ENCODE measurements around the gene NAXD.

The NAXD gene

DNA sequence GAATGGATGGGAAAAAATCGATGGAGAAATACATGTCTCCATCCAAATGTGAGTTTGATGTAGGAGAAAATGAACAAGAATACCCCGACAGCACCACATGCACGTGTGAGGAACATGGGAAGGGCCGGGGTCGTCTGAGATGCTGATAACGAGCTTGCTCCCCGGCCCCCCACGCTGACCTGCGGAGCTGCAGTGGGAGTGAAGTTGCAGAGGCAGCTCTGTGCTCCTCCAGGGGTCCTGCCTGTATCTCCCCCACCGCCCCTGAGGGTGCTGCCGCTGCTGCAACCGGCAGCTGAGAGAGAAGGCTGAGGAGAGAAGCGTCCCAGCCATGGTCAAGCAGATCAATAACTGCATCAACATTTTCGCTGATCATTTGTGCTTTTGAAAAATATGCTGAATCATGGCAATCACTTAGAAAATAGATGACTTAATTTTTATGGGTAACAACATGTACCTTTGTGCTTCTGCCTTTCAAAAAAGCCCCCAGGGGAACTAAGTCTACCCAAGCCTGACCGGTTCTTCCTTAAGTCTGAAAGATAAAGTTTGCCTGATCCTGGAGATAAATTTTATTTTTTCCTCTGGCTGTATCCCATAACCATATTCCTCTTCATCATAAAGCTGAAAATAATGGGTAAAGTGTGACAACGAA is 18.2 kb upstream of the NAXD start:
- no CpG with 5 or more reads among the region's 16 CpGs for WGBS, 2 donors (ENCODE audit: extremely low coverage in 2 of 2, insufficient read length in 2 of 2, insufficient replicate concordance in 1 of 2)
- no peak overlapping the region for H3K23ac ChIP-seq (ENCODE audit: low read depth, low read length, poor library complexity)
- H3K9ac ChIP-seq (ENCODE audit: low read depth, low read length, poor library complexity): no peak overlapping the region
- peak overlapping the region; percentile 5 for H3K18ac ChIP-seq (ENCODE audit: low read length)
- H4K8ac ChIP-seq (ENCODE audit: low read depth, low read length): no peak overlapping the region
- H2BK120ac ChIP-seq (ENCODE audit: low read depth, low read length): no peak overlapping the region
- no peaks in the 10 kb centered on the region for H3K9me3 ChIP-seq (replicated peaks in 1 of 2; ENCODE audit: control insufficient read depth in 2 of 2, insufficient read depth in 1 of 2, low read depth in 1 of 2, low read length in 2 of 2)
- DNase-seq (ENCODE audit: low spot score): no peak
- no peaks in the 10 kb centered on the region for H3K79me1 ChIP-seq (ENCODE audit: low read depth, low read length)
- H3K36me3 ChIP-seq (replicated peaks in 1 of 2; ENCODE audit: control insufficient read depth in 2 of 2, insufficient read depth in 2 of 2, low read length in 2 of 2): no peaks in the 10 kb centered on the region
- H3K14ac ChIP-seq (ENCODE audit: low read length): no peak overlapping the region
- H2AFZ ChIP-seq (ENCODE audit: low read length): no peak overlapping the region
- H3K4me2 ChIP-seq (ENCODE audit: insufficient read depth, low read length, poor library complexity, severe bottlenecking): no peak overlapping the region
- H3K27me3 ChIP-seq (ENCODE audit: control insufficient read depth in 3 of 3, insufficient read depth in 3 of 3, low read depth in 1 of 3, low read length in 3 of 3): peaks cover 0 to 5% (median 0%) of the 10 kb centered on the region in 3 experiments
- H2BK12ac ChIP-seq (ENCODE audit: low read length): no peak overlapping the region
- H2BK5ac ChIP-seq (ENCODE audit: low read length): no peak overlapping the region
- H3K4ac ChIP-seq (ENCODE audit: low read length): no peak overlapping the region
- H2AK5ac ChIP-seq (ENCODE audit: low read depth, low read length): no peak overlapping the region
- H3K4me3 ChIP-seq (ENCODE audit: low read length in 2 of 2): no peak overlapping the region
- peaks cover 0 to 2% of the 10 kb centered on the region in 2 donors for H3K4me1 ChIP-seq (ENCODE audit: control insufficient read depth in 2 of 2, insufficient read depth in 1 of 2, low read depth in 1 of 2, low read length in 2 of 2)
- no peak overlapping the region for H3K27ac ChIP-seq (replicated peaks; ENCODE audit: low read length)
- H4K91ac ChIP-seq (ENCODE audit: low read depth, low read length, poor library complexity): no peak overlapping the region
- H2BK15ac ChIP-seq (ENCODE audit: low read length): no peak overlapping the region

DNA sequence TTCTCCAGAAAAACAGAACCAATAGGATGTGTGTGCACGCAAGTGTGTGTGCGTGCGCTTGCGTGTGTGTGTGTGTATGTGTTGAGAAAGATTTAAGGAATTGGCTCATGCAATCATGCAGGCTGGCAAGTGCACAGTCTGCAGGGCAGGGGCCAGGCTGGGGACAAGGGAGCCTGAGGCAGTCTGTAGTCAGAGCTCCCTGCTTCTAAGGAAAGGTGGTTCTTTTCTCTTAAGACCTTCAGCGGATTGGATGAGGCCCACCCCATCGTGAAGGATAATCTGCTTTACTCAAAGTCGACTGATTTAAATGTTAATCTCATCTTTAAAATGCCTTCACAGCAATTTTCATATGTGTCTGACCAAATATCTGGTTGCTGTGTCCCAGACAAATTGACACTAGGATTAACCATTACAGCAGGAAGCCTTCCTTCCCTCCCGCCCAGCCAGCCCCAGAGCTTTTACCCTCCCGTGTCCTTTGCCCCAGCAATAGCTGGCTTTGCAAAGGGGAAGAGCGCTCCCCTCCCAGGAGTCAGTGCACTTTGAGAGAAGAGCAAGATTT is 15.0 kb upstream of the NAXD start:
- Histone ChIP-seq H3K14ac (ENCODE audit: low read length) (no peak overlapping the region), H3K4ac (ENCODE audit: low read length) (no peak overlapping the region), H3K27ac (replicated peaks; ENCODE audit: low read length) (no peak overlapping the region), H2BK5ac (ENCODE audit: low read length) (no peak overlapping the region), H4K91ac (ENCODE audit: low read depth, low read length, poor library complexity) (no peak overlapping the region), H3K9me3 (replicated peaks in 1 of 2; ENCODE audit: control insufficient read depth in 2 of 2, insufficient read depth in 1 of 2, low read depth in 1 of 2, low read length in 2 of 2) (no peaks in the 10 kb centered on the region), H2AFZ (ENCODE audit: low read length) (no peak overlapping the region), H2BK12ac (ENCODE audit: low read length) (peak overlapping the region; percentile 66), H4K8ac (ENCODE audit: low read depth, low read length) (no peak overlapping the region), H3K36me3 (replicated peaks in 1 of 2; ENCODE audit: control insufficient read depth in 2 of 2, insufficient read depth in 2 of 2, low read length in 2 of 2) (no peaks in the 10 kb centered on the region), H2AK5ac (ENCODE audit: low read depth, low read length) (peak overlapping the region; percentile 13), H3K4me2 (ENCODE audit: insufficient read depth, low read length, poor library complexity, severe bottlenecking) (no peak overlapping the region), H2BK15ac (ENCODE audit: low read length) (no peak overlapping the region), H3K4me3 (ENCODE audit: low read length in 2 of 2) (no peak overlapping the region), H2BK120ac (ENCODE audit: low read depth, low read length) (no peak overlapping the region), H3K27me3 (ENCODE audit: control insufficient read depth in 3 of 3, insufficient read depth in 3 of 3, low read depth in 1 of 3, low read length in 3 of 3) (peaks cover 0 to 5% (median 0%) of the 10 kb centered on the region in 3 experiments), H3K79me1 (ENCODE audit: low read depth, low read length) (no peaks in the 10 kb centered on the region), H3K4me1 (ENCODE audit: control insufficient read depth in 2 of 2, insufficient read depth in 1 of 2, low read depth in 1 of 2, low read length in 2 of 2) (peaks cover 0 to 2% of the 10 kb centered on the region in 2 donors), H3K9ac (ENCODE audit: low read depth, low read length, poor library complexity) (no peak overlapping the region), H3K18ac (ENCODE audit: low read length) (no peak overlapping the region), H3K23ac (ENCODE audit: low read depth, low read length, poor library complexity) (no peak overlapping the region)
- DNase-seq (ENCODE audit: low spot score): no peak
- no CpG with 5 or more reads among the region's 10 CpGs for WGBS, 2 donors (ENCODE audit: extremely low coverage in 2 of 2, insufficient read length in 2 of 2, insufficient replicate concordance in 1 of 2)

DNA sequence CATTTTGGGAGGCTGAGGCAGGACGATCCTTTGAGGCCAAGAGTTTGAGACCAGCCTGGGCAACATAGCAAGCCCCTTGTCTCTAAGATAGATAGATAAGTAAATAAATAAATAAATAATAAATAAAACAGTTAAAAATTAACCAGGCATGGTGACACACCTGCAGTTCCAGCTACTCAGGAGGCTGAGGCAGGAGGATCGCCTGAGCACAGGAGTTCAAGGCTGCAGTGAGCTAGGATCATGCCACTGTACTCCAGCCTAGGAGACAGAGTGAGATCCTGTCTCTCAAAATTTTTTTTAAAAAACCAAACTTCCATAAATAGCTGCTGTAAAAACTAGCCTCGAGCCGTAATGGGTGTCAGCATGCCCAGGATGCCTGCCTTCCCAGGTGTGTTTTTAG is 14.4 kb upstream of the NAXD start:
- peaks cover 0 to 5% (median 0%) of the 10 kb centered on the region in 3 experiments for H3K27me3 ChIP-seq (ENCODE audit: control insufficient read depth in 3 of 3, insufficient read depth in 3 of 3, low read depth in 1 of 3, low read length in 3 of 3)
- no peak overlapping the region for H2BK12ac ChIP-seq (ENCODE audit: low read length)
- H3K23ac ChIP-seq (ENCODE audit: low read depth, low read length, poor library complexity): no peak overlapping the region
- no peak overlapping the region for H3K14ac ChIP-seq (ENCODE audit: low read length)
- no peaks in the 10 kb centered on the region for H3K79me1 ChIP-seq (ENCODE audit: low read depth, low read length)
- H3K4me1 ChIP-seq (ENCODE audit: control insufficient read depth in 2 of 2, insufficient read depth in 1 of 2, low read depth in 1 of 2, low read length in 2 of 2): peaks cover 0 to 2% of the 10 kb centered on the region in 2 donors
- H2BK15ac ChIP-seq (ENCODE audit: low read length): no peak overlapping the region
- no peaks in the 10 kb centered on the region for H3K36me3 ChIP-seq (replicated peaks in 1 of 2; ENCODE audit: control insufficient read depth in 2 of 2, insufficient read depth in 2 of 2, low read length in 2 of 2)
- H4K91ac ChIP-seq (ENCODE audit: low read depth, low read length, poor library complexity): no peak overlapping the region
- no peaks in the 10 kb centered on the region for H3K9me3 ChIP-seq (replicated peaks in 1 of 2; ENCODE audit: control insufficient read depth in 2 of 2, insufficient read depth in 1 of 2, low read depth in 1 of 2, low read length in 2 of 2)
- H2BK120ac ChIP-seq (ENCODE audit: low read depth, low read length): no peak overlapping the region
- H3K9ac ChIP-seq (ENCODE audit: low read depth, low read length, poor library complexity): no peak overlapping the region
- H2BK5ac ChIP-seq (ENCODE audit: low read length): no peak overlapping the region
- no peak overlapping the region for H2AFZ ChIP-seq (ENCODE audit: low read length)
- H3K27ac ChIP-seq (replicated peaks; ENCODE audit: low read length): no peak overlapping the region
- no peak overlapping the region for H2AK5ac ChIP-seq (ENCODE audit: low read depth, low read length)
- peak overlapping the region; percentile 63 for H3K18ac ChIP-seq (ENCODE audit: low read length)
- no peak overlapping the region for H3K4me2 ChIP-seq (ENCODE audit: insufficient read depth, low read length, poor library complexity, severe bottlenecking)
- no peak for DNase-seq (ENCODE audit: low spot score)
- H3K4me3 ChIP-seq (ENCODE audit: low read length in 2 of 2): no peak overlapping the region
- no peak overlapping the region for H4K8ac ChIP-seq (ENCODE audit: low read depth, low read length)
- WGBS, 2 donors (ENCODE audit: extremely low coverage in 2 of 2, insufficient read length in 2 of 2, insufficient replicate concordance in 1 of 2): no CpG with 5 or more reads among the region's 4 CpGs
- no peak overlapping the region for H3K4ac ChIP-seq (ENCODE audit: low read length)

DNA sequence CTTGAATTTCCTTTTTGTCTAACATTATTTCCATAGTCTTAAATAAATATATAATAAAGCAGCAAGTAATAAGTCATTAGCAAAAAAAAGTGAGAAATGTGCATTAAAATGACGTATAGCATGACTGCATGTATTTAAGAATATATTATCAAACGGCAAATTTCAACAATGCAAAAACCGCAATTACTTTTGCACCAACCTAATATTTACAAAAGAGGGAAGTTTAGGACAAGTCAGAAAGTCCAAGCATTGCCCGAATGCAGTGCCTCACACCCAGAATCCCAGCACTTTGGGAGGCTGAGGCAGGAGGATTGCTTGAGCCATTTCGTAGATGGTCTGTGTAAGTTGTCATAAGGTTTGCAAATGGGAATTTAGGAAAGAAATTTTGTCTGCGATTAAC is 10.2 kb upstream of the NAXD start:
- Histone ChIP-seq H2BK12ac (ENCODE audit: low read length) (no peak overlapping the region), H3K4ac (ENCODE audit: low read length) (no peak overlapping the region), H3K4me3 (ENCODE audit: low read length in 2 of 2) (no peak overlapping the region), H3K27ac (replicated peaks; ENCODE audit: low read length) (no peak overlapping the region), H3K36me3 (replicated peaks in 1 of 2; ENCODE audit: control insufficient read depth in 2 of 2, insufficient read depth in 2 of 2, low read length in 2 of 2) (no peaks in the 10 kb centered on the region), H3K23ac (ENCODE audit: low read depth, low read length, poor library complexity) (no peak overlapping the region), H3K79me1 (ENCODE audit: low read depth, low read length) (no peaks in the 10 kb centered on the region), H2BK5ac (ENCODE audit: low read length) (no peak overlapping the region), H3K4me2 (ENCODE audit: insufficient read depth, low read length, poor library complexity, severe bottlenecking) (no peak overlapping the region), H4K91ac (ENCODE audit: low read depth, low read length, poor library complexity) (no peak overlapping the region), H3K9ac (ENCODE audit: low read depth, low read length, poor library complexity) (no peak overlapping the region), H3K4me1 (ENCODE audit: control insufficient read depth in 2 of 2, insufficient read depth in 1 of 2, low read depth in 1 of 2, low read length in 2 of 2) (peaks cover 0 to 2% of the 10 kb centered on the region in 2 donors), H2AK5ac (ENCODE audit: low read depth, low read length) (no peak overlapping the region), H2AFZ (ENCODE audit: low read length) (no peak overlapping the region), H3K14ac (ENCODE audit: low read length) (no peak overlapping the region), H3K18ac (ENCODE audit: low read length) (no peak overlapping the region), H4K8ac (ENCODE audit: low read depth, low read length) (no peak overlapping the region), H2BK15ac (ENCODE audit: low read length) (no peak overlapping the region), H3K9me3 (replicated peaks in 1 of 2; ENCODE audit: control insufficient read depth in 2 of 2, insufficient read depth in 1 of 2, low read depth in 1 of 2, low read length in 2 of 2) (peaks cover 0 to 2% of the 10 kb centered on the region in 2 donors), H2BK120ac (ENCODE audit: low read depth, low read length) (no peak overlapping the region), H3K27me3 (ENCODE audit: control insufficient read depth in 3 of 3, insufficient read depth in 3 of 3, low read depth in 1 of 3, low read length in 3 of 3) (no peaks in the 10 kb centered on the region)
- WGBS, 2 donors (ENCODE audit: extremely low coverage in 2 of 2, insufficient read length in 2 of 2, insufficient replicate concordance in 1 of 2): 100% methylated on average over 1 of the region's 6 CpGs; no CpG with 5 or more reads in 1 of the 2 donors
- no peak for DNase-seq (ENCODE audit: low spot score)
